ENCODE results near the gene SYT15. TPM values are rescaled to one million over a fixed set of nuclear protein-coding genes. Genes with fewer than 3 reads are reported as not detected.
"Not testable (repeated sequence)": the region's sequence is repeated elsewhere in the genome, so short reads cannot be mapped to it uniquely, and the experiment has no call there.

Gene SYT15
- total RNA-seq, 2 experiments from 2014 or later, result 0.79 to 1.2 TPM

DNA sequence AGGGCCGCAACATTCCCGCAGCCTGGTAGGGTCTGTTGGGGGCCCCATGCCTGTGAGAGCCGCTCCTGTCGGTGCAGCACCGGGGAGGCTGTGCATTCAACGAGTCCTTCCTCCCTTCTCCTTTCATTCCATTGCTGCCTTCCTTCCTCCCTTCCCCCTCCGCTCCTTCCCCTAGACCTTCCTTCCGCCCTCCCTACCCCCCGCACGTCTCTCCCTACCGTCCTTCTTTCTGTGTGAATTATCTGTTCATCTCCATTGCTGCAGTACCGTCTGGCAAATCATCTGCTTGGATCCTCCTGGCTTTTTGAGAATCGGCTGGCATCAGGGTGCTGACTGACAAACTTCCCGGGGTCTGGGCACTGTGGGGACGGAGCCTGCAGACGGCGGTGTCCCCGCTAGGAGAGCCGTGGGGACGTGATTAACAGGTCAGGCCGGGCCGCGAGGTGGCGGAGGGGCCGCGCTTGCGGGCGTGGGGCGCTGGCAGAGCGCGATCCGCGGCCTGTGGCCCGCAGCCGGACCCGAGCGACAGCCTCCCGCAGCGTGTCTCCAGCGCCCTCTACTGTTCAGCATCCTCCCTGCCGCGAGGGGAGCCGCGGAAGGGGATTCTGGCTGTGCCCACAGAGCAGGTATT is 18.8 kb downstream of the SYT15 start:
- DNase-seq; H3K27me3 Mint-ChIP-seq; POLR2A ChIA-PET; H3K36me3 Mint-ChIP-seq (ENCODE audit: low read depth); H3K4me1 Mint-ChIP-seq; CTCF ChIA-PET; H3K27ac Mint-ChIP-seq; H3K9me3 Mint-ChIP-seq: not testable (repeated sequence)
- H3K4me3 Mint-ChIP-seq, result peak overlapping the region; percentile 58

DNA sequence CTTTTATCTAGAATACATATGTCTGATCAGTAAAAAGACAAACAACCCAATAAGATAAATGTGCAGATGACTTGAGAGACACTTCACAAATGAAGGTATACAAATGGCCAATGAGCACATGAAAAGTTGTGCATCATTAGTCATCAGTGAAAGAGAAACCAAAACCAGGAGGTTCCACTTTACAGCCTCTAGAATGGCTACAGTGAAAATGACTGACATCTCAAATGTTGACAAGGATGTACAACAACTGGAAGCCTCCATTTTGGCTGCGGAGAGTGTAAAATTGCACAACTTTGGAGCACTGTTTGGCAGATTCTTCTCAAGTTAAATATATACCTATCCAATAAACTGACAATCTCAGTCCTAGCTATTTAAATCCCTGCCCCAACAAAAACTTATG is 21.6 kb downstream of the SYT15 start:
- H3K27ac Mint-ChIP-seq; H3K4me3 Mint-ChIP-seq; POLR2A ChIA-PET; H3K36me3 Mint-ChIP-seq (ENCODE audit: low read depth); CTCF ChIA-PET; DNase-seq; H3K9me3 Mint-ChIP-seq; H3K27me3 Mint-ChIP-seq; H3K4me1 Mint-ChIP-seq: not testable (repeated sequence)

DNA sequence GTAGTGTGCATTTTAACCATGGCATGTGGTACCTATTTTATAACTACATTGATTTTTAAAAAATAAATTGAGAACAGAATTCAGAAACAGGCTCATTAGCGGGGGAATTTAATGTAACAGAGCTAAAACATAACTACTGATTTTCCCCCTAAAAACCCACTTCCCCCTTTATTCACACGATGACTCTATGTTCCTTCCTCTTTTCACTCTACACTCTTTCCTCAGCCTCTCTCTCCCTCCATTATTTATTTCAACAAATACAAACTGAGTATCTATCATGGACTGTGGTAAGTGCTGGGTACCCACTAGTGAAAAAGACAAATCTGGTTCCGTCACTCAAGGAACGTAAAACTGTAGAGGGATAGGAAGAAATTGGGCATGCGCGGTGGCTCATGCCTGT is 36.6 kb downstream of the SYT15 start:
- H3K4me3 Mint-ChIP-seq; H3K36me3 Mint-ChIP-seq (ENCODE audit: low read depth); CTCF ChIA-PET; H3K27ac Mint-ChIP-seq; H3K27me3 Mint-ChIP-seq; DNase-seq; POLR2A ChIA-PET; H3K4me1 Mint-ChIP-seq; H3K9me3 Mint-ChIP-seq: not testable (repeated sequence)

DNA sequence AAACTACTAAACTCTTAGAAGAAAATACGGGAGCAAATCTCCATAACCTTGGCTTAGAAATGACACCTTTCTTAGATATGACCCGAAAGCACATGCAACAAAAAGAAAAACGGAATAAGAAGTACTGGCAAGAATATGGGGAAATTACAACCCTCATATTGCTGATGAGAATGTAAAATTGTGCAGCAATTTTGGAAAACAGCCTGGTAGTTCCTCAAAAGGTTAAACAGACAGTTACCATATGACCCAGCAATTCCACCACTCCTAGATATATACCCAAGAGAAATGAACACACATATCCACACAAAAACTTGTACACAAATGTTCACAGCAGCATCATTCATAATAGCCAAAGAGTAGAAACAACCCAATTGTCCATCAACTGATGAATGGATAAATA is 37.3 kb downstream of the SYT15 start:
- H3K27ac Mint-ChIP-seq; H3K9me3 Mint-ChIP-seq; POLR2A ChIA-PET; DNase-seq; H3K27me3 Mint-ChIP-seq; H3K36me3 Mint-ChIP-seq (ENCODE audit: low read depth); H3K4me3 Mint-ChIP-seq; CTCF ChIA-PET; H3K4me1 Mint-ChIP-seq: not testable (repeated sequence)

DNA sequence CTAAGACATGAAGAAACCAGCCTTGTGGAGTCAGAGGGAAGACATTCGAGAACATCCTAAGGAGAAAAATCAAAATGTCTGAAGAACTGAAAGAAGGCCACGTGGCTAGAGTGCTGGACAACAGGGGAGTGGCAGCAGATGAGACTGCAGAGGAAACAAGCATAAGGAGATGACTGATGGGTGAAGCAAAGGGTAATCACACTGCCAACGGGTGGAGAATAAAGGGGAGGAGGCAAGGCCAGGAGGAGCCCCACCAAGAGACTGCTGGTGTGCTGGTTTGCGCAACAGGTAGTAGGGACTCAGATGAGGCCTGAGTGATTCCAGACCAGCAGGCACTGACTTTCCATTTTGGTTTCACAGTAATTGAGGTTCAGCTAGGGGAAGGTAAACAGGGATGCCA is 38.2 kb downstream of the SYT15 start:
- H3K27ac Mint-ChIP-seq; POLR2A ChIA-PET; H3K4me3 Mint-ChIP-seq; H3K27me3 Mint-ChIP-seq; H3K9me3 Mint-ChIP-seq; H3K36me3 Mint-ChIP-seq (ENCODE audit: low read depth); H3K4me1 Mint-ChIP-seq; DNase-seq; CTCF ChIA-PET: not testable (repeated sequence)

DNA sequence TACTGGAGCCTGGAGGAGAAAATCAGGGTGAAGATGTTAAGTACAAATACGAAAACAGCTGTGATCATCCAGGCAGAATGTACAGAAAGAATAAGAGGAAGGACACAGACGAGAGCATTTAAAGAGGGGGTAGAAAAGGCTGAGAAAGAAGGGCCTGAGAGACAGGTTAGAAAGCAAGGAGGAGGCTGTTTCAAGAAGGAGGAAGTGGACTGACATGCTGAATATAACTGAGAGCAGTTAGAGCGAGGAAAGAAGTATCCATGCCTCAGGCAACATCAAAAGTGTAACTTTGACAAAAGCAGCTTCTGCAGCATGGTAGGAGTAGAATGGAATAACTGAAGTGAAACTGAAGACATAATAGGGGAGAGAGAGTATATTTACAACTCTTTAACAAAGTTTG is 39.0 kb downstream of the SYT15 start:
- POLR2A ChIA-PET; H3K27ac Mint-ChIP-seq; CTCF ChIA-PET; DNase-seq; H3K27me3 Mint-ChIP-seq; H3K4me3 Mint-ChIP-seq; H3K9me3 Mint-ChIP-seq; H3K36me3 Mint-ChIP-seq (ENCODE audit: low read depth); H3K4me1 Mint-ChIP-seq: not testable (repeated sequence)

DNA sequence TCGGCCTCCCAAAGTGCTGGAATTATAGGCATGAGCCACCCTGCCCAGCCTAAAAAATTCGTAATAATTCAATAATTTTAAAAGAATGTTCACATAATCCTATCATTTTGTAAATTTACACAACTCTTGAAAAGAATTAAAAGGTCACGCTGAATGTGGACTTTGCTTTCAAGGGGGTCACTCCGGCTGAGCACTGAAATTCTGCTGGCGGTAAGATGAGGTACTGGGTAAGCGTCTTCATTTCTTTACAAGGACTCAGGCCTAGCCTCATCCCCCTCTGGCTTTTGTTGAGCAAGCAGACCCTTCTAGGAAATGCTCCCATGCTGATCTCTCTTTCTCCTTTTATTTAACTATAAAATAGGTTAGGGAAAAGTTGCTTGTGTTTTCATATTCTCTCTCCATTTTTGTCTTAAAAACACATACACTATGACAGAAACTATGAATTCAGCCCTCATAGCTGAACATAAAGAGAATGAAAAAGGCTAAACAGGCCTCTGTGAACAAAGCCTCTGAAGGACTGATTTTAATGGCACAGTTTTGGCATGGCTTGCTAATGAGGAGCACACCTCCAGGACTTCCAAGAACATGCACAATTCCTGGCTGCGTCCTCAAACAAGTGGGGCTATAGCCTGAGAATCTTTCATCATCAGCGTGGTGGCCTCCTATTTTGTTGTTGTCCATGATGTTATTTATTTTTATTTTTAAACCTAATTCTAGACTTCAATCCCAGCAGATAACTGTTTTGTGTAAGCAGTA is 45.1 kb downstream of the SYT15 start:
- POLR2A ChIA-PET; H3K9me3 Mint-ChIP-seq; H3K4me3 Mint-ChIP-seq; DNase-seq; CTCF ChIA-PET; H3K4me1 Mint-ChIP-seq; H3K36me3 Mint-ChIP-seq (ENCODE audit: low read depth); H3K27ac Mint-ChIP-seq; H3K27me3 Mint-ChIP-seq: not testable (repeated sequence)

DNA sequence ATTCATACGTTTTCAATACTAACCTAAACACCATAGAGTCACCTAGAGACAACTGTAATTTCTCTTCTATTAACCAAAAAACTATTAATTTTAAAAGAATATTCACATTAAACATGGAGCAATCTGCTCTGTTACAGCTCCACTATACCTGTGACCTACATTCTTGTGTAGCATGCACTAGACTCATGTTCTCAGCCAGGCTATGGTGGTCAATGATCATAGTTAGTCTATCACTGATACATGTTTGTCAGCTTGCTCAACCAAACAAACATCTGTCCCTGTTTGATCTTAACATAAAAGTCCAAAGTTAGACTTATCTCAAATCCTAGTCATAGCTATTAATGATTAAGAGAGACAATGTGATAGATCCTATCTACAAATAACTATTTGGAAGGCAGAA is 50.9 kb downstream of the SYT15 start:
- H3K4me3 Mint-ChIP-seq; H3K9me3 Mint-ChIP-seq; POLR2A ChIA-PET; DNase-seq; H3K4me1 Mint-ChIP-seq; H3K27ac Mint-ChIP-seq; H3K27me3 Mint-ChIP-seq; H3K36me3 Mint-ChIP-seq (ENCODE audit: low read depth); CTCF ChIA-PET: not testable (repeated sequence)

DNA sequence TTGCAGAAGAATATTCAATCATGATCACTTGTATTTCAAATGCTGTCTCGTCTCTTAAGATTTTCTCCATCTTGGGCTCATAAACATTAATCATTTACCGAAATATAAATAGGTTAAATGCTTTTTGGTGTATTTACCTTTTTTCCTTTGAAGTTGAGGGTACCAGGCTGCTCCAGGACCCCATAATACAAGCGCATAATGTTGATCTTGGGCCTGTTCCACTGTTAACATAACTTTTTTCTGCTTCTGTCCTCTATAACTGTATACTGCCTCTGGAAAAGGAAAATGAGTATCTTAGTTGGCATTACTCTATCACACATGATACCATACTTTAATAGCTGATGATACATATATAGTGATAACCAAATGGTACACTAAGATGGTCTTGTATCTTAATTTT is 51.9 kb downstream of the SYT15 start:
- H3K27ac Mint-ChIP-seq; H3K4me1 Mint-ChIP-seq; H3K4me3 Mint-ChIP-seq; H3K27me3 Mint-ChIP-seq; CTCF ChIA-PET; H3K36me3 Mint-ChIP-seq (ENCODE audit: low read depth); POLR2A ChIA-PET; DNase-seq; H3K9me3 Mint-ChIP-seq: not testable (repeated sequence)

DNA sequence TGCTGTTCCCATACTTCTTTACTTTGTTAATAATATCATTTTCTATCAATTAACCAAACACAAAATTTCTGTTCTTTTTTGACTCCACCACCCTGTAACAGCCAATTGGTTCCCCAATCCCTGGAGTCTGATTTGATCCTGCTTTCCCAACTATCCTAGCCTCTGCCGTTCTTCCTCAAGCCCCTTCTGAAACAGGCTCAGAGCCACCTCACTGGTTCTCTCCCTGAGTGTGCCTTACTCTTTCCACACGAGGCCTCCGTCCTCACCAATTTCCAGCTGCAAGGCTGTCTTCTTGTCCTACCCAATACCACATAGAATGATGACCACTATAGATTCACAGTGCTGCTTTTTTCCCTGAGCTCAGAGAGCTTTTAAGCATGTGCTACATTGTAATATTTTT is 52.8 kb downstream of the SYT15 start:
- H3K4me1 Mint-ChIP-seq, result not testable (repeated sequence)

DNA sequence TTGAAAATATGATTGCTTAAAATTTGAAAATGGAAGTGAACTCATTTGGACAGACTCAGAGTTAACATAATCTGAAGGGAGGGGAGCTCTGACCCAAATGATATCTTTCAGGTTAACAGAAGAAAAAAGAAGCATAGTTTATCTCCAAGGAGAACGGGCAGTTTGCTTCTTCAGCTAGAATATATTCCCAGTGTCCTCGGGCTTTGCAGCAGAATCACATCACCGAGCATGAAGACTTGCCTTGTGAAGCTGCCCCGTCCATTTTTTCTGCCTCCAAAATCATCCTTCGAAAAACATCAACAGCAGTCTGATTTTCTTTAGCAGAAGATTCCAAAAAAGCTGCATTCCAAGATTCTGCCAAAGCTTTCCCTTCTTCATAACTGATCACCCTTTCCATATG is 55.8 kb downstream of the SYT15 start:
- H3K4me3 Mint-ChIP-seq; H3K9me3 Mint-ChIP-seq; CTCF ChIA-PET; H3K4me1 Mint-ChIP-seq; H3K36me3 Mint-ChIP-seq (ENCODE audit: low read depth); POLR2A ChIA-PET; DNase-seq; H3K27me3 Mint-ChIP-seq; H3K27ac Mint-ChIP-seq: not testable (repeated sequence)

More for the DNA sequence above, 52.8 kb downstream of the SYT15 start:
- H3K27me3 Mint-ChIP-seq; DNase-seq; H3K27ac Mint-ChIP-seq; CTCF ChIA-PET; H3K9me3 Mint-ChIP-seq; H3K4me3 Mint-ChIP-seq; POLR2A ChIA-PET; H3K36me3 Mint-ChIP-seq (ENCODE audit: low read depth): not testable (repeated sequence)

DNA sequence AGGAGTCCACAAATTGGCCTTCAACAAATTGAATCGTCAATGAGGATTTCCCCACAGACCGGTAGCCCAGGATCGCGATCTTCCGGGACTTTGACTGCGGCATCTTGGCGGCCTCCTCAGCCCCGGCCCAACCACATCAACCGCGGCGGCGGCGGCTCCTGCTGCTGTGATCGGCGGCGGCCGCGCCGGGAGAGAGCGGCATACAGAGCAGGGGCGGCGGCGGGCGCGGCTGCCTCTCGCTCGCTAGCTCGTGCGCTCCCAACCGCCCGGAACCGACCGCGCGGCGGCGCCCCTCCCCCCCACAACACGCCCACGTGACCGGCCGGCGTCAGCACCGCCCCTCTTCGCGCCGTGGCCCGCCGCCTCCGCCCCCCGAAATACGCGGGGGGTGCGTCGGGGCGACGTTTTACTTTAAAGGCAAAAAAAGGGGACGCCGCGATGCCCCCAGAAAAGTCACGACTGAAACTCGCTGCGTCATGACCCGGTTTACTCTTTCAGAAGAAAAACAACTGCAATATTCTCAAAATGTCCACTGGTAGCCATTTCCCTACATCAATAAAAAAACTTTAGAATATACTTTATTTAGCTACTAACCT is 56.5 kb downstream of the SYT15 start:
- H3K9me3 Mint-ChIP-seq; H3K36me3 Mint-ChIP-seq (ENCODE audit: low read depth); CTCF ChIA-PET; POLR2A ChIA-PET; H3K27me3 Mint-ChIP-seq; H3K27ac Mint-ChIP-seq; H3K4me1 Mint-ChIP-seq; DNase-seq: not testable (repeated sequence)
- peak overlapping the region; percentile 44 for H3K4me3 Mint-ChIP-seq

DNA sequence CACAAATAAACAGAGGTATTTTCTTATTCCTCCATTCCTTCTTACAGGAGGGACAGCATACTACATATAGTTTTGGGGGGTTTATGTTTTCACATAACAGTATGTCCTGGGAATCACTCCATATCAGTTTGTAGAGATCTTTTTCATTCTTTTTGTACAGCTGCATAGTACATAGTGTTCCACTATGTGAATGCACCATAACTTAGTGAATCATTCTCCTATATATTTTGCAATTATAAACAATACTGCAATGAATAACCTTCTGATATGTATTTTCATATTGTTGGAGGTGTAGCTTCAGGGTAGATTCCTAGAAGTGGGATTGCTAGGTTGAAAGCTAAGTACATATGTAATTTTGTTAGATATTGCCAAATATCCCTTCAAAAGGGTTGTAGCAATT is 61.1 kb downstream of the SYT15 start:
- H3K4me1 Mint-ChIP-seq; H3K27ac Mint-ChIP-seq; POLR2A ChIA-PET; H3K36me3 Mint-ChIP-seq (ENCODE audit: low read depth); H3K4me3 Mint-ChIP-seq; H3K9me3 Mint-ChIP-seq; DNase-seq; H3K27me3 Mint-ChIP-seq; CTCF ChIA-PET: not testable (repeated sequence)
